KOPT-K1 (cell line): ENCODE measurements around the gene CRAT.
A peak's percentile ranks its signal among the peaks of the same experiment; 100 is the strongest.

Experiments
- H3K27ac ChIP-seq: fragments of 200-600 bp; sonication (generic); 2 replicates; pipeline ENCODE4 v1.5.1; 2016; ENCODE audit warnings: antibody characterized with exemption, mild to moderate bottlenecking, low read depth, low read length; ENCODE audit not compliant: poor library complexity, severe bottlenecking
- H3K36me3 ChIP-seq: fragments of 200-600 bp; sonication (generic); 2 replicates; pipeline ENCODE4 v1.5.1; 2017; ENCODE audit warnings: antibody characterized with exemption, mild to moderate bottlenecking, low read length, moderate library complexity; ENCODE audit not compliant: insufficient read depth
- H3K9me3 ChIP-seq: fragments of 200-600 bp; sonication (generic); 2 replicates; pipeline ENCODE4 v1.5.1; 2017; ENCODE audit warnings: antibody characterized with exemption, low read length, mild to moderate bottlenecking; ENCODE audit not compliant: insufficient read depth, poor library complexity, severe bottlenecking

CRAT gene

DNA sequence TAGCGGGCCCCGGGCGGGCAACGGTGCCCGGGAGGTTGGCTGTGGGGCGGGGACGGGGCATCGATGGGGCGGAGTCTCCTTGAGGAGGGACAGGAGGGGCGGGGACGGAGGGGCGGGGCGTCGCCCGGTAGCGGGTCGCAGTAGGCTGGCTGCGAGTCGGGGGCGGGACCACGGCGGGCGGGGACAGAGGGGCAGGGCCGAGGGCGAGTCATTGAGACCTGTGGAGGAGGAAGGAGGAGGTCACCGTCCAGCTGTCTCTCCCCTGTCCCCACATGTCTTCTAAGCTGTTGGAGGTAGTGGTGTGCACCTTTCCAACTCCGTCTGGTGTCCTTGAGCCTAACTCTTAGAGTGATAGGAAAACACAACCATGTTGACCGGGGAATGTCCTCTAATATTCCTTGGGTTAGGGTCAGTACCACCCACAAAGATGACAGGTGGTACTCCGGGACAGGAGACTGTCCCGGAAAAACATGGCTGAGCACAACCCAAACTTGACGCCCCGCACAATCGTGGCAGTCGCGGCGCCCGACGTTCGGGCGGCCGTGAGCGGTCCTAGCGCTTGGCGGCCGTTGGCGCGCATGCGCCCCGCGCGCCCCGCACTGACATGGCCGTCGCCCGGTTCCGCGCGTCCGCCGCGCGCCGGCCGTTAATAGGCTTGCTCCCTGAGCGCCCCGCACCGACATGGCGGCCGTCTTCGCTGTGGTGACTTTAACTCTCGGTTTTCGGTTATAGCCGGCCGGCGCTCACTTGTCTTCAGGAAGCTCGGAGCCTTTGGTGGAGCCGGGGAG is at the start of gene CRAT, which contains the start of gene PTPA:
CRAT (minus strand) TSS at position 54 of the 788 bp plus-strand sequence. CDS start 284 bp downstream, outside the sequence.
PTPA (plus strand) TSS at position 676 of the 788 bp plus-strand sequence. CDS start 186 bp downstream, outside the sequence.
- H3K36me3 ChIP-seq, result no peaks in the 10 kb centered on the region
- H3K27ac ChIP-seq, result peak within 1 kb of the TSS; percentile 82
- H3K9me3 ChIP-seq, result no peaks in the 10 kb centered on the region

GRCh38 chr9:129156163-129156562 is 45.6 kb upstream of the CRAT start:
- H3K27ac ChIP-seq, result no peak overlapping the region
- H3K9me3 ChIP-seq, result no peaks in the 10 kb centered on the region
- H3K36me3 ChIP-seq, result no peaks in the 10 kb centered on the region

DNA sequence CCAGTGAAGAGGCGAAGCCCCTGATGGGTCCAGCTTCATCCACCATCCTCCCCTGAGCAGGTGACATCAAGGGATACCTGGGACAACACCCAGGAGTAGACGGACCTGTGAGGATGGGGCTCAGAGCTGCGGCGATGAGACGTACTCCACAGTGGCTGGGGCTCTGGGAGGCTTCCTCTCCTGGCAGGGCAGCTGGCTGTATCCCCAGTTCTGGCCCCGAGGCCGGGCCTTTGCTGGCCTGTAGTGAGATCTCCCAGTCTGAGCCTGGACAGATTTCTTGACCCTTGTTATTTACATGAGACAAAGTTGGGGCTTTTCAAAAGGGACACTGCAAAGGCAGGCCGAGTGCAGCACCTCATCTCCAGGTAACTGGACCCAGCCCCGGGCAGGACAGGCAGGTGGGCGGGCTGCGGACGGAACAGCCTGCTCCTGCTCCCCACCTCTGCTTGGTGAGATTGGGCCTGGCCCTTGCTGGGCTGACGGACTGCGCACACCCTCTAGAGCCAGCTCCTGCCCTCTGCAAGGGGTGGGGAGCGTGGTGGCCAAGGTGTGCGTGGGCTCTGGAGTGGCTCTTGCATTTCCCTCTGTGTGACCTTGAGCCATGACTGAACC is 44.4 kb upstream of the CRAT start:
- Histone ChIP-seq H3K27ac (no peak overlapping the region), H3K36me3 (no peaks in the 10 kb centered on the region), H3K9me3 (no peaks in the 10 kb centered on the region)

DNA sequence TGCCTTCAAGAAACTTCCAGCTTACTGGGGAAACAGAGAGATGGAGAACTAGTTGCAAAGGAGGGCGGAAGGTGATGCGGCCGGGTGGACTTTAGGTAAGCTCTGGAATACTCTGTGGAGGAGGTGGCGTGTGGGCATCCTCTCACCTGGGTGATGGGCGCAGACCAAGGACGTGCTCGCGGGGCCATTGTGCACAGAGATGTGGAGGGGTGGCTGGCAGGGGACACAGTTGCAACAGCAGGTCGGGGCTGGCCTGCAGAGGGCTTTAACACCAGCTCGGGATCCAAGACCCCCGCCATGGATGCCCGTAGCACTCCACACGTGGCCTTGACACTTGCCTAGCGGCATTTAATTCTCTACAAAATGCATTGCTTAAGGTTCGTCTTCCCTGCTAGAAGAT is 40.9 kb upstream of the CRAT start:
- H3K27ac ChIP-seq, result no peak overlapping the region
- H3K9me3 ChIP-seq, result no peaks in the 10 kb centered on the region
- no peaks in the 10 kb centered on the region for H3K36me3 ChIP-seq

DNA sequence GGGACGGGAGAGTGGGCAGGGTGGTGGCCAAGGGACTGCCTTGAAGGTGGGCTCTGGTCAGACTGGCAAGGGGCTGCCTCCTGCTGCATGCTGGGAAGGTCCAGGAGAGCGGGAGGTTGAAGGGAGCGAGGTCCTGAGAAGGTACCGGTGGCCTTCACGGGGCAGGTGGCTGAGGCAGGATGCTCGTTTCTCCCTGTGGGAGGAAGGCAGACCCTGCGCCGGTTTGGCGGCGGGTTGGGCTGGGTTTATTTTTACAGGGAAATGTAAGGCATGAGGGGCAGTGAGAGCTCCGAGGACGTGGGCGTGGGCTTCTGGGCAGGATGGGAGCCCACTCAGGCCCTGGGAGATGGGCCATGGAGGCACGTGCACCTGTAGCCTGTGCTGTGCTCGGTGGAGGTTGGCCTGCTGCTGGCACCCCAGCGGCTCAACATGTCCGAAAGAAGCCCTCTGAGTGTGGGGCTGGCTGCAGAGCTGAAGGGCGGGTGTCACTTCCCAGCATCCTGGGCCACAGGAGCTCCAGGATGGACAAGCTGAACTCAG is 40.1 kb upstream of the CRAT start:
- Histone ChIP-seq H3K9me3 (no peaks in the 10 kb centered on the region), H3K27ac (no peak overlapping the region), H3K36me3 (no peaks in the 10 kb centered on the region)

- Histone ChIP-seq H3K27ac (no peak overlapping the region), H3K9me3 (no peaks in the 10 kb centered on the region)
Measured at GRCh38 chr9:129150122-129150521, 39.5 kb upstream of the CRAT start.

GRCh38 chr9:129149442-129149841 is 38.8 kb upstream of the CRAT start:
- H3K9me3 ChIP-seq, result no peaks in the 10 kb centered on the region
- peak overlapping the region; percentile 40 for H3K27ac ChIP-seq
- H3K36me3 ChIP-seq, result no peaks in the 10 kb centered on the region

More at GRCh38 chr9:129150122-129150521, 39.5 kb upstream of the CRAT start:
- H3K36me3 ChIP-seq, result no peaks in the 10 kb centered on the region

GRCh38 chr9:129148463-129149204 is 38.0 kb upstream of the CRAT start:
- H3K36me3 ChIP-seq, result peaks cover 6% of the 10 kb centered on the region
- H3K27ac ChIP-seq, result peak overlapping the region; percentile 40
- no peaks in the 10 kb centered on the region for H3K9me3 ChIP-seq

DNA sequence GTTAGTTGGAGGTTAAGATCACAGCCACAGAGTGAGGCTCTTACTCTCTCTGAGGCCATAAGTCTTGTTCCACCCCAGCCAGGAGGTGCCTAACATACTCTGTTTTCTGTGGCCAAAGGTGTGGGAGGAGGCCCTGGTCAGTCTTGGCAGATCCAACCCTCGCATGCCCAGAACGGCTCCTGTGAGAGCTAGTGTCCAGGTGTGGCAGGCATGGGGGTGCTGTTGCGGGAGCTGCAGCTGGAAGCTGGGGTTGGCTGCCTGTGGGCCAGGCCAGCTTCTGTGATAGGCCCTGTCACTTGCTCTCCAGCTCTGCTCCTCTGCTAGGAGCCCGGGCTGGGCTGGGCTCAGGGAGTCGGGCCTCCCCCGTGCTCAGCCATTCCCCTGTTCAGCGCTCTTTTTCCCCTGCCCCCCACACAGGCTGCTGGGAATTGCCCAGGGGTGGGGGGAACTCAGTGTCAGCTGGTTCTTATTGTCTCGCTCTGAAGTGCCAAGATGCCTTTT is 35.9 kb upstream of the CRAT start:
- Histone ChIP-seq H3K27ac (no peak overlapping the region), H3K9me3 (no peaks in the 10 kb centered on the region), H3K36me3 (peaks cover 23% of the 10 kb centered on the region)

GRCh38 chr9:129145841-129146292 is 35.3 kb upstream of the CRAT start:
- Histone ChIP-seq H3K27ac (no peak overlapping the region), H3K36me3 (peaks cover 23% of the 10 kb centered on the region), H3K9me3 (no peaks in the 10 kb centered on the region)

GRCh38 chr9:129145316-129145715 is 34.7 kb upstream of the CRAT start:
- H3K27ac ChIP-seq, result no peak overlapping the region
- H3K36me3 ChIP-seq, result peaks cover 23% of the 10 kb centered on the region
- H3K9me3 ChIP-seq, result no peaks in the 10 kb centered on the region

DNA sequence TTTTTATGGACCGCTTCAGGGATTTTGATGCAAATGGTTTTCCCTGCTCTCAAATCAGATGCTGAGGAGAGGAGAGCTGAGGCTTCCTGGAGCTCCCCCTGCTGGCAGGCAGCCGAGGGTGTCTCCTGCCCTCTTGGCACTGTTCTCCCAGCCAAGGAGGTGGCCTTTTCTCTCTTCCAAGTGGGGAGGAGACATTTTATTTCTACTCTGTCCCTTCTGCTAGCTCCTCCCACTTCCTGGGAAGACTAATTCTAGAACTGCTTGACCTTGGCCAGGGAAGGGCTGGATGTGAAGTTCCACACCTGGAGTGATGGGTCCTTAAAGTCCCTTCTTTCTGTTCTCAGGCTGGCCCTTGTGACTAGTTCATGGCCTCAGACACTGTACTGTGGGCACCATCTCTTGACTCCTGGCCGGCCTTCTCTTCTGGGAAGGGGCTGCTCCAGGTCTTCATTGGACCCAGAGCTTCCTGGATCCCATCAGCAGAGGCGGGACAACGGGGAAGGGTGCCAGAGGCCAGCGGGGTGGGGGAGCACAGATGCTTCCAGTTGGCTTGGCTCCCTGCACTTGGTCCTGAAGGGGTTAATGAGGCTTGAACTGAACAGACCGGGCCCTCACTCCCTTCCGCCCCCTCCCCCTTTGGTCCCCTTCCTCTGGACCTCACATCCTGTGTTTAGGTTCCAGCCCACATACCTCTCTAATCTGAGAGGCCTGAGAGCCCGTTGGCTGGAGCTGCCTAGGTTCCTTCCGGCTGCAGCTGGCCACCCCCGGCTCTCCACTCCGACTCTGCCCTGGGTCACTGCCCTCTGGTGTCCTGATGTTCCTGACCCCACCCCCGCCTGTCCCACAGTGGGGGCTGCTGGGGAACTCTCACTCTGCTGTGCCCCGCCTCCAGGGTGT is 32.7 kb upstream of the CRAT start:
- no peaks in the 10 kb centered on the region for H3K9me3 ChIP-seq
- no peak overlapping the region for H3K27ac ChIP-seq
- H3K36me3 ChIP-seq, result peaks cover 29% of the 10 kb centered on the region

DNA sequence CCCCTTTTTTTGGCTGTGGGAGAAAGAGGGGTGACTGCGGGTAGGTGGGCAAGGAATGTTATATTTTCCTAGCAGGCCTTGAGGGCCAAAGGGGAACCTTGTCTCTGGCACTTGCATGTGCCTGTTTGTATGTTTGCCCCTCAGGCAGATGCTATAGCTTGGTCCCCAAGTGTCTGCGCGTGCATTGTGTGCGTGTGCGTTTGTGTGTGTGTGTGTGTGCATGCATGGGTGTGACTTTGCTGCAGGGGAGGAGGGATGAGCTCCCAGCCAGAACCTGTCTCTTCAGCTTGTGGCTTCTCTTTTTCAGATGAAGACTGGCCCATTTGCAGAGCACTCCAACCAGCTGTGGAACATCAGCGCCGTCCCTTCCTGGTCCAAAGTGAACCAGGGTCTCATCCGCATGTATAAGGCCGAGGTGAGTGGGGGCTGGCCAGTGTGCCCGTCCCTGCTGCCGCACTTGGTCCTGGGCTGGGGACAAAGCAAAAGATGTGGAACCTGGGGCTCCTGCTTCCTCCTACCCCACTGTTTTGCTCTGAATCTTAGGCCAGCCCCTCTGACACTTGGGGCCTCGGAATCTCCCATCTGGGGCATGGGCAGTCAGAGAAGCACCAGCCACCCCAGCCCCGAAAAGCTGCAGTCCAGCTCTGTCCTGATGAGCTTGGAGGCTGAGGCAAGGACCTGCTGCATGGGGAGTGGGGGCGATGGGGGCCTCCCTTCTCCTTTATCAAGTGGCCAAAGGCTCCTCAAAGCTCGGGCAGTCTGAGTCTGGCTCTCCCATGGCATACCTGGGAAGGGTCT is 31.7 kb upstream of the CRAT start:
- H3K27ac ChIP-seq, result no peak overlapping the region
- H3K9me3 ChIP-seq, result no peaks in the 10 kb centered on the region
- H3K36me3 ChIP-seq, result peaks cover 39% of the 10 kb centered on the region
